HepG2 (cell line): ENCODE measurements around the gene C19orf47. TPM values are rescaled to one million over a fixed set of nuclear protein-coding genes. Genes with fewer than 3 reads are reported as not detected.

Experiments used
- TEAD2 ChIP-seq: sonication (generic); formaldehyde crosslinking; IDR thresholded peaks from 2 replicates; pipeline ENCODE4 v1.9.0; 2021; ENCODE audit warnings: missing genetic modification reagents
- ZHX2 ChIP-seq, 2 experiments: sonication (generic) in 1 of 2; formaldehyde crosslinking in 1 of 2; IDR thresholded peaks; 2 replicates each; pipeline versions ENCODE4 v1.6.1 to v1.9.0; 2014 to 2022; ENCODE audit warnings: antibody characterized with exemption in 1 of 2, borderline replicate concordance in 1 of 2, inconsistent platforms in 1 of 2, low read depth in 1 of 2, missing genetic modification reagents in 1 of 2
- ZNF142 ChIP-seq: sonication (generic); formaldehyde crosslinking; IDR thresholded peaks from 2 replicates; pipeline ENCODE4 v1.4.0; 2020; ENCODE audit warnings: missing genetic modification reagents
- ZNF451 ChIP-seq: sonication (generic); formaldehyde crosslinking; IDR thresholded peaks from 2 replicates; pipeline ENCODE4 v1.5.0; 2020; ENCODE audit warnings: mild to moderate bottlenecking, missing genetic modification reagents
- ZNF547 ChIP-seq: sonication (generic); formaldehyde crosslinking; IDR thresholded peaks from 2 replicates; pipeline ENCODE4 v1.5.1; 2020; ENCODE audit warnings: mild to moderate bottlenecking, missing genetic modification reagents
- polyA plus RNA-seq, 8 experiments: library from polyadenylated mRNA; depleted of rRNA in 3 of 8; stranded (reverse) in 7 of 8; unstranded in 1 of 8; fragments of >200 nt; fragmentation: Illumina TruSeq in 4 of 8; extraction: Trizol in 4 of 8; gene quantifications; 2 replicates each; pipeline versions ENCODE4 v1.2.1 to v1.2.3, GENCODE V29; 2011 to 2016; ENCODE audit warnings: low read depth in 4 of 8, missing spikeins in 1 of 8, mixed read lengths in 1 of 8; ENCODE audit not compliant: insufficient read depth in 1 of 8
- total RNA-seq, 5 experiments: library from RNA; depleted of rRNA; stranded (reverse); fragments of >200 nt; fragmentation: Illumina TruSeq; extraction: Trizol; gene quantifications; 2 replicates each; pipeline ENCODE4 v1.2.3, GENCODE V29; 2016; ENCODE audit warnings: low read depth in 1 of 5
- TF ChIP-seq, protein P1 (sequence below): sonication (generic); formaldehyde crosslinking; IDR thresholded peaks from 2 replicates; pipeline ENCODE4 v1.5.1; 2020; ENCODE audit warnings: mild to moderate bottlenecking, missing genetic modification reagents
- TF ChIP-seq, protein P2 (sequence below): sonication (generic); formaldehyde crosslinking; IDR thresholded peaks from 2 replicates; pipeline ENCODE4 v1.8.1; 2023; ENCODE audit warnings: mild to moderate bottlenecking, missing genetic modification reagents

Gene C19orf47
- total and polyA plus RNA-seq, 2 of the 13 experiments (the other 11 are each of a cell fraction or from before 2014, with no cell fraction given) = 8.1 to 10.6 TPM

DNA sequence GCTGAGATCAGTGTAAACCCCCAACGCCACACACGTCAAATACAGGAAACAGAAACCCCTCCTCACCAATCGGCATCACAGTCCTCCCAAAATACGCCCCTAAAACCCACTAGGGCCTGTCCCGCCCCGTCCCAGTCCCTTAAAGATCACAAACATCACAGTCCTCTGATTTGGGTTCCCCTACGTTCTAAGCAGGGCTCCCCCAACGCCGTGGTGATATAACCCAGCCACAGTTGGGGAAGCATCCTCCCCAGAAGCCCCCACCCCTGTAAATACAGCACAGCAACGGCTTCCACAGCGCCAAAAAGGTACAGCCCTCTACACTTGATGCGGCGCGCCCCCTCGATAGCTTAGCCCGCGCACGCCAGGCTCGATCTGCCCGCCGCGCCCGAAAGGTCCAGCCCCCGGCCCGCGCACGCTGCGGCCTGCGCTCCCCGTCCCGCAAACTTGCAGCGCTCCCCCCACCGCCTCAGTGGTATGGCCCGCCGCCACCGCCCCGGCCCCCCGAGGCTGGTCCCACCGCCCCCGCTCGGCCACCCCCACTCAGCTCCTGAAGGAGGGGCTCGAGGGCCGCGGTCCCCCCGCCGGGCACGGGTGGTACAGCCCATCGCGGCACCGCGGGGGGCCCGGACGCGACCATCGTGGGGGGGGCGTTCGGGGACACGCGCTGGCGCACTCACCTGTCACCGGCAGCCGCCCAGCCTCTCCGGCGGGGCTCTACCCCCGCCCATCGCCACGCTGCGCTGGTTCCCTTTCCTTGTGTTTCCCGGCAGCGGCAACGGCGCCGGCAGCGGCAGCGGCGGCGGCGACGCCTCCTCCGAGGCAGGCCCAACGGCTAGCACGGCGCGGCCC is 63.5 kb downstream of the C19orf47 start, which contains the start of gene AKT2 (continued):
- 0 out of 2 replicates have a peak, but pooled peaks have one; percentile 35 for TF ChIP-seq ZNF142
- no peak for TF ChIP-seq TEAD2
- TF ChIP-seq, protein P1, sequence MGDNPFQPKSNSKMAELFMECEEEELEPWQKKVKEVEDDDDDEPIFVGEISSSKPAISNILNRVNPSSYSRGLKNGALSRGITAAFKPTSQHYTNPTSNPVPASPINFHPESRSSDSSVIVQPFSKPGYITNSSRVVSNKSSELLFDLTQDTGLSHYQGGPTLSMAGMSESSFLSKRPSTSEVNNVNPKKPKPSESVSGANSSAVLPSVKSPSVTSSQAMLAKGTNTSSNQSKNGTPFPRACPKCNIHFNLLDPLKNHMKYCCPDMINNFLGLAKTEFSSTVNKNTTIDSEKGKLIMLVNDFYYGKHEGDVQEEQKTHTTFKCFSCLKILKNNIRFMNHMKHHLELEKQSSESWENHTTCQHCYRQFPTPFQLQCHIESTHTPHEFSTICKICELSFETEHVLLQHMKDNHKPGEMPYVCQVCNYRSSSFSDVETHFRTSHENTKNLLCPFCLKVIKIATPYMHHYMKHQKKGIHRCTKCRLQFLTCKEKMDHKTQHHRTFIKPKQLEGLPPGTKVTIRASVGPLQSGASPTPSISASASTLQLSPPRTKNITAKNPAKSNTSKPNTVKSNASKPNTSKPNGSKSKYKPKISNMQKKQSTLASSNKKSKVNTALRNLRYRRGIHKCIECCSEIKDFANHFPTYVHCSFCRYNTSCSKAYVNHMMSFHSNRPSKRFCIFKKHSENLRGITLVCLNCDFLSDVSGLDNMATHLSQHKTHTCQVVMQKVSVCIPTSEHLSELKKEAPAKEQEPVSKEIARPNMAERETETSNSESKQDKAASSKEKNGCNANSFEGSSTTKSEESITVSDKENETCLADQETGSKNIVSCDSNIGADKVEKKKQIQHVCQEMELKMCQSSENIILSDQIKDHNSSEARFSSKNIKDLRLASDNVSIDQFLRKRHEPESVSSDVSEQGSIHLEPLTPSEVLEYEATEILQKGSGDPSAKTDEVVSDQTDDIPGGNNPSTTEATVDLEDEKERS (CRISPR knock-in tag) = no peak
- TF ChIP-seq ZHX2 (IDR thresholded peaks at IDR 0.05; ENCODE audit: low read depth) = no peak
- TF ChIP-seq ZHX2 (CRISPR knock-in tag; IDR thresholded peaks at IDR 0.05; ENCODE audit: borderline replicate concordance) = no peak
- TF ChIP-seq, protein P2, sequence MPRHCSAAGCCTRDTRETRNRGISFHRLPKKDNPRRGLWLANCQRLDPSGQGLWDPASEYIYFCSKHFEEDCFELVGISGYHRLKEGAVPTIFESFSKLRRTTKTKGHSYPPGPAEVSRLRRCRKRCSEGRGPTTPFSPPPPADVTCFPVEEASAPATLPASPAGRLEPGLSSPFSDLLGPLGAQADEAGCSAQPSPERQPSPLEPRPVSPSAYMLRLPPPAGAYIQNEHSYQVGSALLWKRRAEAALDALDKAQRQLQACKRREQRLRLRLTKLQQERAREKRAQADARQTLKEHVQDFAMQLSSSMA (CRISPR knock-in tag) = no peak
- TF ChIP-seq ZNF547 = no peak
- TF ChIP-seq ZNF451 = 0 out of 2 replicates have a peak, but pooled peaks have one; percentile 31
